CD4-positive, alpha-beta T cell (primary cell): ENCODE results near the gene UBB. TPM values are rescaled to one million over a fixed set of nuclear protein-coding genes. Genes with fewer than 3 reads are reported as not detected.
A peak's percentile ranks its signal among the peaks of the same experiment; 100 is the strongest.
"Not testable (repeated sequence)": the region's sequence is repeated elsewhere in the genome, so short reads cannot be mapped to it uniquely, and the experiment has no call there.

Experiments
- ATAC-seq: fragments of 200-7000 bp; cut with Tn5 transposase; one replicate; pipeline ENCODE4 v1.10.0; 2022; ENCODE audit warnings: mild to moderate bottlenecking; ENCODE audit not compliant: poor library complexity
- CTCF ChIA-PET: fragments of 350-600 bp; sonication (Branson Sonifier 250); formaldehyde crosslinking; loops from one replicate; lab custom pipeline; 2021; ENCODE audit warnings: antibody characterized with exemption, inconsistent platforms; lab: Charles Lee
- POLR2A ChIA-PET: fragments of 350-600 bp; sonication (Branson Sonifier 250); formaldehyde crosslinking; loops from one replicate; lab custom pipeline; 2021; ENCODE audit warnings: antibody characterized with exemption, inconsistent platforms; lab: Charles Lee
- DNase-seq, 14 experiments: peaks; one replicate each; pipeline ENCODE4 v3.0.0-alpha.2; 2013 to 2020; ENCODE audit warnings: mixed read lengths in 2 of 14
- H3K27ac ChIP-seq, 2 donors: one replicate each; pipeline versions ENCODE4 v1.5.1 to v1.7.0; 2013; ENCODE audit warnings: low read length in 2 of 2, low read depth in 1 of 2, mild to moderate bottlenecking in 1 of 2
- H3K27me3 ChIP-seq, 2 experiments: 1 replicate in 1 of 2; 2 replicates in 1 of 2; pipeline versions ENCODE4 v1.6.1 to v1.7.0; 2013; ENCODE audit warnings: low read length in 2 of 2, control low read depth in 1 of 2, mild to moderate bottlenecking in 1 of 2, moderate library complexity in 1 of 2; ENCODE audit not compliant: insufficient read depth in 2 of 2, control insufficient read depth in 1 of 2
- H3K36me3 ChIP-seq: one replicate; pipeline ENCODE4 v1.6.1; 2013; ENCODE audit warnings: low read length, control low read depth; ENCODE audit not compliant: insufficient read depth
- H3K4me1 ChIP-seq: one replicate; pipeline ENCODE4 v1.6.1; 2013; ENCODE audit warnings: low read length, control low read depth; ENCODE audit not compliant: insufficient read depth
- H3K4me3 ChIP-seq: one replicate; pipeline ENCODE4 v1.5.1; 2013; ENCODE audit warnings: mild to moderate bottlenecking, low read length, moderate library complexity
- H3K9me3 ChIP-seq, 2 experiments: 1 replicate in 1 of 2; 2 replicates in 1 of 2; pipeline versions ENCODE4 v1.6.1 to v1.7.0; 2013; ENCODE audit warnings: low read length in 2 of 2, mild to moderate bottlenecking in 2 of 2, control low read depth in 1 of 2, moderate library complexity in 1 of 2; ENCODE audit not compliant: control insufficient read depth in 1 of 2, insufficient read depth in 1 of 2
- H3K27ac Mint-ChIP-seq: one replicate; pipeline ENCODE4 v1.8.0; 2020; ENCODE audit warnings: mixed read lengths
- H3K27me3 Mint-ChIP-seq: one replicate; pipeline ENCODE4 v1.8.0; 2021; ENCODE audit warnings: mixed read lengths
- H3K36me3 Mint-ChIP-seq: one replicate; pipeline ENCODE4 v1.8.0; 2021; ENCODE audit warnings: low read depth, mixed read lengths
- H3K4me1 Mint-ChIP-seq: one replicate; pipeline ENCODE4 v1.8.0; 2021; ENCODE audit warnings: low read depth, mixed read lengths
- H3K4me3 Mint-ChIP-seq: one replicate; pipeline ENCODE4 v1.8.0; 2020; ENCODE audit warnings: mild to moderate bottlenecking, mixed read lengths
- H3K9me3 Mint-ChIP-seq: one replicate; pipeline ENCODE4 v1.8.0; 2020; ENCODE audit warnings: mixed read lengths
- CTCF ChIP-seq: fragments of 200-600 bp; IDR thresholded peaks from one replicate; pipeline ENCODE4 v1.8.0; 2022; ENCODE audit warnings: antibody characterized with exemption, mild to moderate bottlenecking
- intact Hi-C, 2 experiments: fragments of 100-400 bp; cut with DNase I in 1 of 2; cut with micrococcal nuclease in 1 of 2; formaldehyde crosslinking; loops; one replicate each; pipeline versions ENCODE4 v1.15.1 to v1.9.0; 2023 to 2025; cut with DNase I, micrococcal nuclease
- total RNA-seq, 174 experiments: library from RNA in 2 of 174; stranded (reverse) in 2 of 174; gene quantifications; one replicate each; pipeline ENCODE4 v1.2.3 and lab custom pipeline; 2021 to 2026

UBB gene
- total RNA-seq, 2 experiments from 2014 or later, result 646 to 647 TPM

- ChIA-PET CTCF (interaction anchor here (1.1 to 1.4 kb wide), 2 partner anchors 21 to 30 kb away, joined by 4 to 6 read pairs; no protein-coding TSS in a partner anchor), POLR2A (interaction anchor here (1.7 kb wide), 1 partner anchor 30 kb away, joined by 8 read pairs; the partner anchor contains the start of gene TRPV2)
- Mint-ChIP-seq H3K27ac (peak overlapping the region; percentile 97), H3K27me3 (peaks cover 4% of the 10 kb centered on the region), H3K4me3 (peak overlapping the region; percentile 75), H3K4me1 (peaks cover 58% of the 10 kb centered on the region), H3K9me3 (no peaks in the 10 kb centered on the region), H3K36me3 (peaks cover 43% of the 10 kb centered on the region)
- Histone ChIP-seq H3K4me1 (peaks cover 50% of the 10 kb centered on the region), H3K4me3 (no peak overlapping the region), H3K36me3 (peaks cover 19% of the 10 kb centered on the region), H3K9me3 (no peaks in the 10 kb centered on the region), H3K27me3 (no peaks in the 10 kb centered on the region), H3K27ac (no peak overlapping the region)
- DNase-seq (no peak), ATAC-seq (no peak)
- TF ChIP-seq CTCF, result no peak
- intact Hi-C loops, result no loop called here
Observed at GRCh38 chr17:16384557-16384956, 3.7 kb downstream of the UBB start.

- CTCF ChIA-PET, result interaction anchor here (0.8 kb wide), 1 partner anchor 53 kb away, joined by 3 read pairs; no protein-coding TSS in a partner anchor
- intact Hi-C loops, result loop anchor here (1.0 kb wide), 3 partner anchors 27 to 135 kb away; partner anchors contain the start of gene TRPV2 (in 1 of the 2)
- Mint-ChIP-seq H3K4me3 (peak overlapping the region; percentile 89), H3K4me1 (peaks cover 51% of the 10 kb centered on the region), H3K36me3 (peaks cover 36% of the 10 kb centered on the region), H3K27ac (peak overlapping the region; percentile 79)
- Histone ChIP-seq H3K4me1 (peaks cover 43% of the 10 kb centered on the region), H3K4me3 (peak overlapping the region; percentile 50), H3K36me3 (peaks cover 19% of the 10 kb centered on the region)
- H3K27me3 ChIP-seq, H3K9me3 Mint-ChIP-seq, DNase-seq, H3K27ac ChIP-seq, H3K27me3 Mint-ChIP-seq, ATAC-seq, H3K9me3 ChIP-seq: not testable (repeated sequence)
- POLR2A ChIA-PET, result interaction anchor here (1.2 to 1.7 kb wide), 2 partner anchors 29 to 42 kb away, joined by 3 to 8 read pairs; partner anchors contain the start of gene TRPV2
Observed at GRCh38 chr17:16386126-16386507, 5.2 kb downstream of the UBB start.

- no peaks in the 10 kb centered on the region for H3K36me3 Mint-ChIP-seq
- no peak overlapping the region for H3K27ac Mint-ChIP-seq
- CTCF ChIA-PET, result no interaction called here
- no peak for ATAC-seq
- POLR2A ChIA-PET, result interaction anchor here (0.8 kb wide), 1 partner anchor 11 kb away, joined by 3 read pairs; the partner anchor contains the start of gene UBB
- Histone ChIP-seq H3K27me3 (no peaks in the 10 kb centered on the region), H3K36me3 (no peaks in the 10 kb centered on the region), H3K9me3 (no peaks in the 10 kb centered on the region), H3K4me1 (peaks cover 11% of the 10 kb centered on the region), H3K4me3 (no peak overlapping the region), H3K27ac (no peak overlapping the region)
- intact Hi-C loops, result no loop called here
- peaks cover 12% of the 10 kb centered on the region for H3K4me1 Mint-ChIP-seq
- no peak for TF ChIP-seq CTCF
- H3K4me3 Mint-ChIP-seq, result no peak overlapping the region
- no peak for DNase-seq
- H3K9me3 Mint-ChIP-seq, result no peaks in the 10 kb centered on the region
- no peaks in the 10 kb centered on the region for H3K27me3 Mint-ChIP-seq
Observed at GRCh38 chr17:16391451-16391850, 10.6 kb downstream of the UBB start.

GRCh38 chr17:16392491-16392890 is 11.6 kb downstream of the UBB start:
- H3K27me3 Mint-ChIP-seq, DNase-seq, H3K27ac ChIP-seq, intact Hi-C loops, H3K9me3 ChIP-seq, H3K4me3 Mint-ChIP-seq, H3K4me1 ChIP-seq, H3K36me3 ChIP-seq, H3K4me3 ChIP-seq, ATAC-seq, H3K9me3 Mint-ChIP-seq, H3K4me1 Mint-ChIP-seq, H3K27me3 ChIP-seq, CTCF ChIA-PET, H3K36me3 Mint-ChIP-seq, POLR2A ChIA-PET, H3K27ac Mint-ChIP-seq: not testable (repeated sequence)

GRCh38 chr17:16395887-16396286 is 15.0 kb downstream of the UBB start:
- H3K27ac Mint-ChIP-seq, H3K4me3 ChIP-seq, H3K36me3 ChIP-seq, intact Hi-C loops, H3K9me3 ChIP-seq, POLR2A ChIA-PET, H3K27me3 Mint-ChIP-seq, CTCF ChIA-PET, H3K4me3 Mint-ChIP-seq, H3K4me1 ChIP-seq, H3K27me3 ChIP-seq, H3K36me3 Mint-ChIP-seq, H3K27ac ChIP-seq, DNase-seq, ATAC-seq, H3K9me3 Mint-ChIP-seq, H3K4me1 Mint-ChIP-seq: not testable (repeated sequence)

GRCh38 chr17:16396693-16397092 is 15.8 kb downstream of the UBB start:
- CTCF ChIA-PET, H3K27me3 Mint-ChIP-seq, H3K9me3 ChIP-seq, H3K27me3 ChIP-seq, H3K4me3 Mint-ChIP-seq, H3K27ac ChIP-seq, H3K4me3 ChIP-seq, DNase-seq, ATAC-seq, H3K9me3 Mint-ChIP-seq, H3K27ac Mint-ChIP-seq, H3K36me3 ChIP-seq, H3K4me1 ChIP-seq, POLR2A ChIA-PET, H3K36me3 Mint-ChIP-seq, H3K4me1 Mint-ChIP-seq, intact Hi-C loops: not testable (repeated sequence)
